CD4-positive, alpha-beta T cell treated with Interleukin-6 at 100 ng/mL for 8 hours (primary cell): Measurements from ENCODE around the gene PID1.

ENCODE experiments used
- DNase-seq: peaks from one replicate; pipeline ENCODE4 v3.0.0-alpha.2; 2020; ENCODE audit warnings: mixed read lengths, low spot score

PID1 gene

DNA sequence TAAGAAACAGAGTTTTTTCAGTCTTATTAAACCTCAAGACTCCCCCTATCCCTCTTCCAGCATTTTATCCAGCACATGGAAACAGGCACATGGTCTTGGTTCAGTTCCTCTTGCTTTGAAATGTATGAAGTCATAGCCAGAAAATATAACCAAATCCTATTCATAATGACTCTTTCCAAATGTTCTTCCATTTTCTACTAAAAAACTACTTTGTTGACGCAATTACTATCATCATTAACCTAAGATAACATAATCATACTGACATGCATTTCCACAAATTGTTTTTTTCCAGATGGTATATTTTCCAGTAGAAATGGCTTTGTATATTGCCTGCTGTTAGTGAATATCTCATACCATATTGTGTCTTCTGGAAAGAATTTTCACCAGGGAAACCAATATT is 261.3 kb downstream of the PID1 start:
- DNase-seq, result no peak

- no peak for DNase-seq
These were observed 267.8 kb downstream of the PID1 start for GRCh38 chr2:229003256-229003655.

GRCh38 chr2:229001196-229001595 is 269.9 kb downstream of the PID1 start:
- no peak for DNase-seq

GRCh38 chr2:228999326-228999725 is 271.8 kb downstream of the PID1 start:
- DNase-seq, result no peak

GRCh38 chr2:228988786-228989185 is 282.3 kb downstream of the PID1 start:
- no peak for DNase-seq

- no peak for DNase-seq
These were observed 283.5 kb downstream of the PID1 start for GRCh38 chr2:228987441-228988155.

GRCh38 chr2:228986961-228987360 is 284.1 kb downstream of the PID1 start:
- no peak for DNase-seq

GRCh38 chr2:228983700-228984099 is 287.4 kb downstream of the PID1 start:
- no peak for DNase-seq

DNA sequence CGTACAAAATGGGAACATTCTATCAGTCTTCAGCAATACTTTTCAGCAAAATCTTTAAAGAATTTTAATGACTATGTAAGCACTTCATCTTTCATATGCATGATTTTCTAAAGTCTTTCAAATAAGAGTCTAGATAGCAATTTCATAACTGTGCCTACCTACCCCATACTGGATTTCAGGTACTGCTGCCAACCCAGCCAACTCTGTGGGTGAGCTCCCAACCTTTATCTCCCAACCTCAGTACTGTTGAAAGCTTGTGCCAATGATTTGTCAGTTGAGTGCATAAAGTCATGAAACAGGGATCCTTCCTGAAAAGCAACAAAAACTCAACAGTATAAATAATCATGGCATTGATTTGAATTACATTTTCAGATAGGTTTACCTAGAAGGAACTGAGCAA is 296.9 kb downstream of the PID1 start:
- DNase-seq, result no peak
